ENCODE data around the gene ROBO4. TPM values are rescaled to one million over a fixed set of nuclear protein-coding genes. Genes with fewer than 3 reads are reported as not detected.

ROBO4 gene
- total RNA-seq, 1 donor from 2014 or later = 27.6 TPM

DNA sequence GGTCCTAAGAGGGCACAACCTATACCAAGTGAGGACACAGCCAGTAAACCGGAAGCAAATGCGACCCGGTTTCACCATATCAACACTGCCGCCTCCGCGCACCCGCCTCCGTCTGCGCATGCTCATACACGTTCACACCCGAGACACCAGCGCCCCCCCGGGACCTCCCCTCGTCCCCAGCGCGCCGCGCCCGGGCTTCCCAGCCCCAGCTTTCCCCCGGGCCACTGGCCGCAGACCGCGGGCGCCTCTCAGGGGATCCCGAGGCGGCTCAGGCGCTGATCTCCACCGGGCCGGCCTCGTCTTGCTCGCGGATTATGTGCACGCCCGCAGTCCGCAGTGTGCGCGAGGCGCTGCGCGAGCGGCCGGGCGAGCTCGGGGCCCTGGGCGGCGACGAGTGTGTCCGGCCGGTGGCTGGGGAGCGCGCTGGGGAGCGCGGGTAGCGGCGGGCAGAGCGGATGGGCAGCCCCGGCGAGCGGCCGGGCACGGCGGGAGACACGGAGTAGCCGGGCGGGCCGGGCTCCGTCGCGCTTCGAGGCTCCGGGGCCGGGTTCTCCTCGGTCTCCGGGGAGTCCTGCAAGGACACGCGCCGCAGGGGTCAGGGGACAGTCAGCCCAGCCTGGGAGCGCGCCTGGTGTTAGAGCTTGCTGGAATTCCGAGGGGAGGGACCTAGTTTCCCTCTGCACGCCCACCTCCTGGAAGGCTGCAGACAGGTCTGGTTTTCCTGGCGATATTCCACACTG lies 23.4 kb upstream of the ROBO4 start:
- ATAC-seq (peak; percentile 64), DNase-seq (ENCODE audit: missing footprints) (peak; percentile 82)
- intact Hi-C loops (cut with DNase I) = loop anchor here (1.0 kb wide), 2 partner anchors 24 to 45 kb away; partner anchors contain the start of gene ROBO4

DNA sequence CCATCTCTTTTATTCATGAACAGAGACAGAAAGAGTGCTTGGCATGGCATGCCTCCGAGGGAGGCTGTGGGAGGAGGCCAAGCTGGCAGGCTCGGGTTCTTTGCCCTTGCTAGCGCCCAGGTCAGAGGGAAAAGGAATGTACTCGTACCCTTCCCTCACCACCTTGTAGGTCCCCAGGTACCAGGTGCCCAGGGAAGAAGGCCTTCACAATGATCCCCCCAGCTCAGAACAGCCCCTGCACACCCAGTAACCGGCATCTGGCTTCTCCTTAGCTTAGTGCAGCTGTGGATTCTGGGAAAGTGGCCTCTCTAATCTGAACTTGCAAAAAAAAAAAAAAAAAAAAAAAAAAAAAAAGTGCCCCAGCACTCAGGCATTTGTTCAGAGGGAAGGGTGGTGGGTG lies 22.7 kb upstream of the ROBO4 start:
- intact Hi-C loops (cut with DNase I) = no loop called here
- no peak for ATAC-seq
- DNase-seq (ENCODE audit: missing footprints) = no peak

DNA sequence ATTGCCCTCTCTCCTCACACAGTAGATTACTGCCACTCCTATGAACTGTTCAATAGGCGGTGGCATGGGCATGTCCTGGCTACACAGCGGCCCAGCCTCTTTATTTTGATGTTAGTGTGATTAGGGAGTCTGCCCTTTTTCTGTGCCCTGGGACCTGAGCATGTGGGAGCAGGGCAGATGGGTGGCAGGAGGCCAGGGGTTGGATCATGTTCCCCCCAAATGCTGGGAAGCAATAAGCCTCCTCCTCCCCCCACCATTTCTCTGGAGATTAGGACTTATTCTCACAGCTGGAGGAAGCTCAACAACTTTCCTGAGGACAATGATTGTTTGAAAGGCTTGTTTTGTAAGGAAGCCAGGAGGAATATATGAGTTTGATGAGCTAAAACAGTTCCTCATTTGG lies 22.2 kb upstream of the ROBO4 start:
- DNase-seq (ENCODE audit: missing footprints) (no peak), ATAC-seq (no peak)
- intact Hi-C loops (cut with DNase I) = no loop called here

DNA sequence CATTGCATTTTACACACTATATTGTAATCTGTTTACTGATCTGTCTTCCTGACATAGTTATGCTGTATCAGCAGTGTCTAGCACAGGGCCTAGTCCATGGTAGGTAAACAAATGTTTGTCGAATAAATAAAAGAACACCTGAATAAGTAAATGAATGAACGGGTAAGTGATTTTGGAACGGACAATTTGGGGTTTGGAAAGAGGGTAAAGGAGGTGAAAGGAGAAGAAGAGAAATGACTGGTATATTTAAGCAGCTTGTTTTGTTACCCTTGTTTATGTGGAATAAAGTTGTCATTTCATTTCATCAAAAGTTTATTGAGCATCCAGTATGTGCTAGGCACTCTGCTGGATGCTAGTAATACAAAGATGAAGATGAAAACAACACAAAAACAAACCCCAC lies 21.3 kb upstream of the ROBO4 start, which contains the start of gene HEPN1:
HEPN1 (plus strand) TSS at position 301 of the 400 bp plus-strand sequence.
- intact Hi-C loops (cut with DNase I) = no loop called here
- no peak for ATAC-seq
- no peak for DNase-seq (ENCODE audit: missing footprints)

DNA sequence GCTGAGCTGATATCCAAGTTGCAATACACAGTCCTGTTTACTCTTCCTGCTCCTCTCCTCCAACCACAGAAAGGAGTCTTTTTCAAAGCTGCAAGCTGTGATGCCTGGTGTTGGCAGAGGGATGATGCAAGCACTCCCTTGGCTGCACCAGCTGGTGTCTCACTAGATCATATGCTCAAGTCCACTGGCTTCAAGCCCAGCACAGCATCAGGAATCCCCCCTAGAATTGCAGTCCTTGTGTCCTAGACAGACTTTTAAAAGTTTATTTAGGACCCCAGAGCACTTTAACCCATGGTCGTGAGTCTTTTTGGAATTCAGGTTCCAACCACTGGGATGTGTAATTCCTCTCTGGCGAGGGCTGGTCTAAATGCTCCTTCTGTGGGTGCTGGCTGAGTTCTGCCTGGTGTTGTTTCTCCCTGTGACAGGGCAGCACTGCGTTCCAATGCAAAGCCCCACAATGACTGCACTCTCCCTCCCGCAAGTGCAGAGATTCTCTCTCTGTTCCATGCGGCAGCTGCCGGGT lies 19.5 kb upstream of the ROBO4 start:
- no peak for ATAC-seq
- intact Hi-C loops (cut with DNase I) = no loop called here
- no peak for DNase-seq (ENCODE audit: missing footprints)

DNA sequence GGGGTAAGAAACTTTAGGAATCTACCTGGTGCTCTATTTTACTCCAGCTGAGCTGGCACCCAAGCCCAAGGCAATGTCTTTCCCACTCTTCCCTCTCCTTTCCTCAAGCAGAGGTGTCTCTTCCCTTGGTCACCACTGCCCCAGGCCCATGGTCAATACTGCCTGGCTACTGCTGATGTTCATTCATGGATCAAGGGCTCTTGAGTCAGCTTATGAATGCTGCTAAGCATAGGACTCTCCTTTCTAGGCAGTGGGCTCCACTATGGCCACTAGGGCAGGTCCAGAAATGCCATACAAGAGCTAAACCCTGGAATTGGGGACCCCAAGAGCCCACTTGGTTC lies 18.7 kb upstream of the ROBO4 start:
- ATAC-seq (no peak), DNase-seq (ENCODE audit: missing footprints) (no peak)
- intact Hi-C loops (cut with DNase I) = no loop called here

DNA sequence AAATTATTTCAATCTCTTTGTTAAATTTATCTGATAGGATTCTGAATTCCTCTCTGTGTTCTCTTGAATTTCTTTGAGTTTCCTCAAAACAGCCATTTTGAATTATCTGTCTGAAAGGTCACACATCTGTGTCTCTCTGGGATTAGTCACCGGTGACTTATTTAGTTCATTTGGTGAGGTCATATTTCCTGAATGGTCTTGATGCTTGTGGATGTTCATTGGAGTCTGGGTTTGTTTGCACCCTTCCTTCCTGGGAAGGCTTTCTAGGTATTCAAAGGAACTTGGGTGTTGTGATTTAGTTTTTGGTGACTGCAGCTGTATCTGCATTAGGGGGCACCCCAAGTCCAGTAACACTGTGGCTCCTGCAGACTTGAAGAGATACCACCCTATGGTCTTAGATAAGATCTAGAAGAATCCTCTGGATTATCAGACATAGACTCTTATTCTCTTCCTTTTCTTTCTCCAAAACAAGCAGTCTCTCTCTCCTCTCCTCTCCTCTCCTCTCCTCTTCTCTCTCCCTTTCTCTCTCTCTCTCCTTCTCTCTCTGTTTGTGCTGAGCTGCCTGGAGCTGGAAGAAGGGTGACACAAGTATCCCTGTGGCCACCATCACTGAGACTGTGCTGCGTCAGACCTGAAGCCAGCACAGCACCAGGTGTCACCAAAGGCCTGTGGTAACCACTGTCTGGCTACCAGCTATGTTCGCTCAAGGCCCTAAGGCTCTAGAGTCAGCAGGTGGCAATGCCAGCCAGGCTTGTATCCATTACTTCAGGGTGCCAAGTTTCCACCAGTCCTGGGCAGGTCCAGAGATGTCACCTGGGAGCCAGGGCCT lies 18.1 kb upstream of the ROBO4 start:
- intact Hi-C loops (cut with DNase I) = no loop called here
- DNase-seq (ENCODE audit: missing footprints) = no peak

DNA sequence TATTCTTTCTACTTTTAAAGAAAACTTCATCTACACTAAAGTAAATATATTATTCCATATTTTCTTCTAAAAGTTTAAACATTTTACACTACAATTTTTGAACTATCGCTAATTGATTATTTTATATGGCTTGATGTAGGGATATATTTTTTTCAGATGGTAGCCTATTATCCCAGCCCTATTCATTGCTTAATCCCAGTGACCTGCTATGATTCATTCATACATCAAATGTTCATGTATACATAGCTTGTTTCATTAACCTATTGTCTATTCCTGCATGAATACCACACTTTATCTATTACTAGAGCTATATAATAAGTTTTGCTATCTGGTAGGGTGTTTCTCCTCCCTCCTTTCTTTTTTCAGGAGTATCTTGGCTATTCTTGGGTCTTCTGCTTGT lies 5.0 kb upstream of the ROBO4 start:
- DNase-seq (ENCODE audit: missing footprints) = no peak
- intact Hi-C loops (cut with DNase I) = no loop called here
- no peak for ATAC-seq

More for the DNA sequence above, 18.1 kb upstream of the ROBO4 start:
- no peak for ATAC-seq

DNA sequence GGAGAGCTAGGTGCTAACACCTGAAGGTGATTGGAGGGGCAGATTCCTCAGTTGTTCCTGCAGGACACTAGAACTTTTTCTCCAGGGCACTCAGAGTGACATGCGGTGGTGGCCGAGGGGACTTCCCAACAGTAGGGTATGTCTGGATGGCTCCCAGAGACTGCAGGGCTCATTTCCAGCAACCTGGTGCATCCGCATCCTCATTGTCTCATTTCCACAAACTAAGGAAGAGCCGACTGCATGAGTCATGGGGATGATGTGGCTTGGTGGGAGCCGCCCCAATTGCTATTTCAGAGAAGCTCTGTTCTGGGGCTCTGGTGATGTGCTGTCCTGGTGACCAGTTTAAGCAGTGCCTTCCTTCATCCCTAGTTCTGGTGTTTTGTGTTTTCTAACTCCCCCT lies 2.8 kb upstream of the ROBO4 start:
- DNase-seq (ENCODE audit: missing footprints) (no peak), ATAC-seq (no peak)
- intact Hi-C loops (cut with DNase I) = no loop called here

DNA sequence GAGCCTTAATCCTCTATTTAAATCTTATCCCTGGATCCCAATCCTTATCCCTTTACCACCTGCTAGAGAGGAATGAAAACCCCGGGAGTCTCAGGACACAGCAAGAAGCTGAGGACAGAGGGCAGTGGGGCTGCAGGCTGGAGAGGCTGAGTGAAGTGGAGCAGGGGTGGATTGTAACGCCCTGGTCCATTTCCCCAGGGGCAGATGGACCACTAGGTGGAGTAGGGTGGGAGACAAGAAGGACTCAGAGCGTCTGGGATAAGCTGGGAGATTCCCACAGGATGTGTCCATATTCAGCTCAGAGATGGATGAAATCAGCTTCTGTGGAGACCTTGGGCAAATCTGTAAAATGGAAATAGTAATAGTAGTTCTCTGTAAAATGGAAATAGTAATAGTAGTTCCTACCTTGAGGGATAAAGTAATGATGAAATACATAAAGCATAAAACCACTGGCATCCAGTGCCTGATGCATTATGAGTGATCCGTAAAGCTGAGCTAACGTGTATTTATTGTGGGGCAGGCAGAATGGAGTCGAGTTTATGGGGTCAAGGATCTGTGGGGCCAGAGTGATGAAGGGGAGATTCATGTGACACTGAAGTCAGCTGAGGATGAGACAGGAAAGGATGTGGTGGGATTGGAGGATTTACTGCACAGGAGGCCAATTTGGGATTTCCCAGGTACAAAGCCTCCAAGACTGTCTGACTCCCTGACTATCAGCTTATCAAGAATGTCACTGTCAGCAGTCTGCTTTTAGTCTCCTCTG lies 1.9 kb upstream of the ROBO4 start:
- no peak for DNase-seq (ENCODE audit: missing footprints)
- intact Hi-C loops (cut with DNase I) = no loop called here
- no peak for ATAC-seq

DNA sequence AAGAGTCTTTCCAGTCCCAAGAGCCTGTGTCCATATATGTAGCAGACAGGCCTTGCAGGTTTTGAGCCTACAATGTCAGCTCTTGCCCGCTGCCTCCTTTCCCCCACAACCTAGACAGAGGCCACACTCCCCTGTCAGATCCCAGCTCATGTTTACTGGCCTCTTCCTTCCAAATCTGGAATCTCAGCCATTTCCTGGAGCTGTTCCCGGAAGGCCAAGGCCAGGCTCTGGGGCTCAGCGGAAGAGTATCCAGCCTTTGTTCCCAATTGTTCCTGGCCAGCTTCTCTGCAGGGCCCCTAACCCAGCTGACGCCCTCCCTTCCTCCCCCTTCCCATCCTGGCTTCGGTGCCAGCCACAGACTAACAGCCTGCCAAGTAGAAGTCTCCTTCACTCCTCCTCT lies 1.0 kb upstream of the ROBO4 start:
- intact Hi-C loops (cut with DNase I) = no loop called here
- ATAC-seq (peak; percentile 44), DNase-seq (ENCODE audit: missing footprints) (no peak)

DNA sequence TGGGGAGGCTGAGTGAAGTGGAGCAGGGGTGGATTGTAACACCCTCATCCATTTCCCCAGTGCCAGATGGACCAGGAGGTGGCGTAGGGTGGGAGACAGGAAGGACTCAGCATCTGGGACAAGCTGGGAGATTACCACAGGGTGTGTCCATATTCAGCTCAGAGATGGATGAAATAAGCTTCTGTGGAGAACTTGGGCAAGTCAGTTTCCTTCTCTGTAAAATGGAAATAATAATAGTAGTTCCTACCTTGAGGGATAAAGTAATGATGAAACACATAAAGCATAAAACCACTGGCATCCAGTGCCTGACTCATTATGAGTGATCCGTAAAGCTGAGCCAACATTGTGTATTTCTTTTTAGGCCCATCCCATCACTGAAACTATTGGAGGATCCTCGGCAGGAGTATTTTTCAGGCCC lies 607 bp upstream of the ROBO4 start:
- intact Hi-C loops (cut with DNase I) = no loop called here
- no peak for ATAC-seq
- DNase-seq (ENCODE audit: missing footprints) = no peak

DNA sequence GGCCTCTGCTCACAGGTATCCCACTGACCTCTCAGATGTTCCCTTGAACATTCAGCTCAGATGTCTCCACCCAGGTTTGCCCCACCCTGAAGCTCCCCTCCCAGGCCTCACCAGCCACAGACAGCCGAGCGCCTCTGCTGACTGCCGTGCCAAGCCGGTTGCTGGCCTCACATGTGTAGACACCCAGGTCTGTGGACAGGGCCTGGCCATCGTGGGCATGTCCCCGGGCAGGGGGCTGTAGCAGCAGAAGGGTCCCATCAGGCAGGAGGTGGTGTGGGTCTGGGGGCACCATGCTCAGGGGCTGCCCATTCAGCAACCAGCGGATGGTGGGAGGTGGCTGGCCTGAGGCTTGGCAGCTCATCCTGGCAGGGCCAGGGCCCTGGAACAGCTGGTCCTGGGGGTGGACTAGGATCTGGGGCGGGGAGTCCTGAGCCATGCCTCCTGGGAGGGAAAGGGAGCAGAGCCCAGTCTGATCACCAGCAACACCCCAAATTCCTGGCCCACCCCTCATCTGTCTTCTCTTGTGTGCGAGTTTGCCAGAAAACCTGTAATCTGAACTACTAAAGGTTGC lies 759 bp downstream of the ROBO4 start:
- no peak for DNase-seq (ENCODE audit: missing footprints)
- ATAC-seq = peak; percentile 43
- intact Hi-C loops (cut with DNase I) = loop anchor here (1.0 to 2.0 kb wide), 2 partner anchors 20 to 24 kb away; no protein-coding TSS in a partner anchor

DNA sequence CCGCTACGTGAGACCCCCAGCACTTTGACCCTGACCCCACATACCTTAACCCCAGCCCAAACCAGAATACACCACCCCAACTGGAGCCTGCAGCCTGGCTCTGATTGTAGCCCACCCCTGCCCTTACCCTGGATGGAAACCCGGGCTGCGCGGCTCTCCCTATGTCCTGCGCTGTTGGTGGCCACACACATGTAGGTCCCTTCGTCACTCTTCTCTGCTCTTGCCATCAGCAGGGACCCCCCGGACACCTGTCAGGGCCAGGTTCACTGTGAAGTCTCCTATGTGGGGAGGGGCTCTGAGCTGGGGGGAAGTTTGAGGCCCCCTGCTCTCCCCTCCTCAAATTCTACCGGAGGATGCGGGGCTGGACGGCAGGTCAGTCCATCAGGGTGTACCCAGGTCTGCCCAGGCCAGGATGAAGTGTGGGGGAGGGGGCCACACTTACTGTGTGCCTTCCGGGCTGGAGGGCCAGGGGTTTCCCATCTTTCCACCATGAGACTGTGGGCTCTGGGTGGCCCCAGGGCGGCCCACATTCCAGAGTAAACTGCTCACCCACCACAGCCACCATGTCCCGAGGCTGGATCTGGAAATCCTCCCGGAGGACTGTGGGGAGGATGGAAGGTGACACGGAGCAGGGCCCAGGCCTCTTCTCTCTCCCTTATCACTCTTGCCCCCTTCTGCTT lies 1.5 kb downstream of the ROBO4 start:
- intact Hi-C loops (cut with DNase I) = loop anchor here (2.0 kb wide), 1 partner anchor 19 kb away; no protein-coding TSS in a partner anchor
- ATAC-seq (no peak), DNase-seq (ENCODE audit: missing footprints) (no peak)

DNA sequence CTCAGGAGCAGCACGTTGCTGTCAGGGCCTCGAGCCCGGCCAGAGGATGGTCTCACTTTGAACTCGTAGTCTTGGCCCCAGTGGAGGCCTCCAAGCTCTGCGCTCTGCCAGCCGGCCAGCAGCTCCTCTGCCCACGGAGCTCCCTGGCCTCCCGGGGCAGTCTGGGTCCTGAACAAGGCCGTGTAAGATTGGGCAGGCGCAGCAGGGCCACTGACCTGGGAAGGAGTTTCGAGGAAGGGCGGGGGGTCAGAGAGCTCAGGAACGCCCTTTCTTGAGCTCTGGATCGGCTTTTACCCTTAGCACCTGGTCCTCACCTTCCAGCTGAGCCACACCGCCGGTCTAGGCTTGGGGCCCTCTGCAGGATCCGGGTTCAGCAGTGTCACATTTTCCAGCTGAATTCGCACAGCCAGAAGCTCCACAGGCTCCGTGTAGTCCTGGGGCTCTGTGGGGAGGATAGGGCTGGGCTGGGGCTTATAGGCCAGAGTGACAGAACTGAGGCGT lies 2.1 kb downstream of the ROBO4 start:
- no peak for DNase-seq (ENCODE audit: missing footprints)
- ATAC-seq = no peak
- intact Hi-C loops (cut with DNase I) = no loop called here

DNA sequence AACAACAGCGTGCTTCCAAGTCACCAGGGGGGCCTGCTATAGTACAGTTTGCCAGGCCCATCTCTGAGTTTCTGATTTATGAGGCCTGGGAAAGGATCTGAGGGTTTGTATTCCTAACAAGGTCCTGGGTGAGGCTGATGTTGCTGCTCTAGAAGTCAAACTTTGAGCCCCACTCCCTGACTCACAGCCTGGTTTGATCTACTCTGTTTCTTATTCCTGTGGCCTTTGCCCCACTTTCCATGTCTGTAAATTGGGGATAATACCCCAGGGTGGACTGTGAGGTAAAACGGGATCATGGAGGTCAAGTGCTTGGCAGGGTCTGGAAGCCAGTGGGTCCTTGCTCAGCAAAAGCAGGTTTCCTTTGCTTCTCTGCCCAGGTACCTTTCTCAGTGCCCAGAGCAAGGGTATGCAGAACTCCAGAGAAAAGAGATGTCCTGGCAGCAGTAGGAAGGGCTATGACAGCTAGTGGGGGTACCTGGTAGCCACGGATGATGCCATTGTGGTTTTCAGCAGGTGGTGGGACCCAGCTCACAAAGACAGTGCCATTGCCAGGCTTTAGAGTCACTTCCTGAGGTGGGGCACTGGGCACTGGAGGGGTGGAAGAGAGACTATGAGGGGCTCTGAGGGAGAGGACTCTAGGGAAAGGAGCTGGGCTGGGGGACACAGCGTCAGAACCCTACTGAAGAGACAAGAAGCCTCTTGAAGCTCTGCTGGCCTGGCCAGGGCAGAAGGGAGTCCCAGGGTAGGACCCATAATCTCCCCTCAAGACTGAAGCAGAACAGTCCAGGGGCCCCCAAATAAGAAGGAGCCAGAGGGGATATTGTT lies 2.8 kb downstream of the ROBO4 start:
- no peak for ATAC-seq
- DNase-seq (ENCODE audit: missing footprints) = no peak
- intact Hi-C loops (cut with DNase I) = no loop called here

DNA sequence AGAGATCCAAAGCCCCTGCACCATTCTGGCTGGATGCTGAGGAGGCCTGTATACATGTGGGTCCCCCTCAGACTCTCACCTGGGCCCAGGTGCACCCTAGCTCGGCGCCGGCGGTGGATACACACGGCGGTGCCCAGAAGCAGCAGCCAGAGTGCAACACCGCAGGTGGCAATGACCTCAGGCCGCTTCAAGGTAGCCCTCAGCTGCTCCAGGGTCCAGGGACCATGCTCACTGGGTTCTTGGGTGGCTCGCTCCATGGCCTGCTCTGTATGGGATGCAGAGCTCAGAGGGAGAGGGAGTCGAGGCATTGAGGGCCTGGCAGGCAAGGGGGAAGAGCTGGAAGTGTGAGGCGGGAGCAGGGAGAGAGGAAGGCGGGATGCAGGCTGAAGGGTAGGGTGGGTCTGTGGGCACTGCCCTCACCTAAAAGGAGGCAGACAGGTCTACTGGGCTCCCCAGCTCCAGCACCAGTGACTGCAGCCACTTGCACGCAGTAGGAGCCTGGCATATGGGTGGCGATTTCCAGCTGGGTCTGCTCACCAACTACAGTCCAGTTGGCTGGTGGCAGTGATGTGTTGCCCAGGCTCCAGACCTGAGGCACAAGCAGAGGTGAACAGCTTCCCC lies 3.8 kb downstream of the ROBO4 start:
- DNase-seq (ENCODE audit: missing footprints) (peak; percentile 56), ATAC-seq (no peak)
- intact Hi-C loops (cut with DNase I) = no loop called here
